ENCODE data around the gene OGG1. TPM values are rescaled to one million over a fixed set of nuclear protein-coding genes. Genes with fewer than 3 reads are reported as not detected.

OGG1 gene
- total RNA-seq, 3 donors from 2014 or later: 23.3 to 33.0 (median 28.6) TPM

- Histone ChIP-seq H3K4me1 (ENCODE audit: low read depth) (peaks cover 15% of the 10 kb centered on the region), H3K4me3 (no peak overlapping the region), H3K9me3 (no peaks in the 10 kb centered on the region), H3K36me3 (ENCODE audit: low read depth) (peaks cover 33% of the 10 kb centered on the region)
- no peak for DNase-seq
- TF ChIP-seq, protein P1, sequence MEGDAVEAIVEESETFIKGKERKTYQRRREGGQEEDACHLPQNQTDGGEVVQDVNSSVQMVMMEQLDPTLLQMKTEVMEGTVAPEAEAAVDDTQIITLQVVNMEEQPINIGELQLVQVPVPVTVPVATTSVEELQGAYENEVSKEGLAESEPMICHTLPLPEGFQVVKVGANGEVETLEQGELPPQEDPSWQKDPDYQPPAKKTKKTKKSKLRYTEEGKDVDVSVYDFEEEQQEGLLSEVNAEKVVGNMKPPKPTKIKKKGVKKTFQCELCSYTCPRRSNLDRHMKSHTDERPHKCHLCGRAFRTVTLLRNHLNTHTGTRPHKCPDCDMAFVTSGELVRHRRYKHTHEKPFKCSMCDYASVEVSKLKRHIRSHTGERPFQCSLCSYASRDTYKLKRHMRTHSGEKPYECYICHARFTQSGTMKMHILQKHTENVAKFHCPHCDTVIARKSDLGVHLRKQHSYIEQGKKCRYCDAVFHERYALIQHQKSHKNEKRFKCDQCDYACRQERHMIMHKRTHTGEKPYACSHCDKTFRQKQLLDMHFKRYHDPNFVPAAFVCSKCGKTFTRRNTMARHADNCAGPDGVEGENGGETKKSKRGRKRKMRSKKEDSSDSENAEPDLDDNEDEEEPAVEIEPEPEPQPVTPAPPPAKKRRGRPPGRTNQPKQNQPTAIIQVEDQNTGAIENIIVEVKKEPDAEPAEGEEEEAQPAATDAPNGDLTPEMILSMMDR (IDR thresholded peaks at IDR 0.05): no peak
- no peak for ATAC-seq
- intact Hi-C loops (cut with DNase I, micrococcal nuclease): no loop called here
Observed at GRCh38 chr3:9746330-9746729, 3.4 kb upstream of the OGG1 start.

GRCh38 chr3:9747267-9747666 is 2.5 kb upstream of the OGG1 start:
- intact Hi-C loops (cut with DNase I, micrococcal nuclease): no loop called here
- TF ChIP-seq, protein P1 (IDR thresholded peaks at IDR 0.05): no peak
- H3K9me3 ChIP-seq: no peaks in the 10 kb centered on the region
- DNase-seq: no peak
- H3K4me1 ChIP-seq (ENCODE audit: low read depth): peaks cover 19% of the 10 kb centered on the region
- no peak overlapping the region for H3K4me3 ChIP-seq
- no peak for ATAC-seq
- peaks cover 24% of the 10 kb centered on the region for H3K36me3 ChIP-seq (ENCODE audit: low read depth)

DNA sequence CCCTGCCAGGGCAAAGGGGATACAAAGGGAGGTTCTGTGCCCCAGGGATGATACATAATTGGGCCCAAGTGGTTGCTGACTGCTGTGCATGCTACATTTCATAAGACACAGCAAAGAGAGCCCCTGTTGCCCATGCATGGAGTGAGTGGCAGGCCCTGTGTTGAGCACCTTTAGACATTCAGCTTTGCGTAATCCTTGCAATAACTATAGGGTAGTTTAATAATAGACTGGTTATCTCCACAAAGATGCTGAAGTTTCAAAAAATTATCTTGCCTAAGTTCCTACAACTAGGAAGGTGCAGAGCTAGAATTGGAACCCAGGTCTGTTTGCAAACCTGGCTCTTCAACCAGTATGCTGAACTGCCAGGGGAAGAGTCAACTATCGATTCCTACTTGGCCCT is 1.7 kb upstream of the OGG1 start:
- ATAC-seq: no peak
- peaks cover 19% of the 10 kb centered on the region for H3K36me3 ChIP-seq (ENCODE audit: low read depth)
- no peak overlapping the region for H3K4me3 ChIP-seq
- no peak for DNase-seq
- TF ChIP-seq, protein P1 (IDR thresholded peaks at IDR 0.05): no peak
- peaks cover 19% of the 10 kb centered on the region for H3K4me1 ChIP-seq (ENCODE audit: low read depth)
- H3K9me3 ChIP-seq: no peaks in the 10 kb centered on the region
- intact Hi-C loops (cut with DNase I, micrococcal nuclease): no loop called here

GRCh38 chr3:9749296-9749644 is 482 bp upstream of the OGG1 start:
- DNase-seq (no peak), ATAC-seq (no peak)
- Histone ChIP-seq H3K9me3 (no peaks in the 10 kb centered on the region), H3K36me3 (ENCODE audit: low read depth) (peaks cover 7% of the 10 kb centered on the region), H3K4me1 (ENCODE audit: low read depth) (peaks cover 19% of the 10 kb centered on the region), H3K4me3 (peak overlapping the region; percentile 30)
- TF ChIP-seq, protein P1 (IDR thresholded peaks at IDR 0.05): no peak
- intact Hi-C loops (cut with DNase I, micrococcal nuclease): no loop called here

DNA sequence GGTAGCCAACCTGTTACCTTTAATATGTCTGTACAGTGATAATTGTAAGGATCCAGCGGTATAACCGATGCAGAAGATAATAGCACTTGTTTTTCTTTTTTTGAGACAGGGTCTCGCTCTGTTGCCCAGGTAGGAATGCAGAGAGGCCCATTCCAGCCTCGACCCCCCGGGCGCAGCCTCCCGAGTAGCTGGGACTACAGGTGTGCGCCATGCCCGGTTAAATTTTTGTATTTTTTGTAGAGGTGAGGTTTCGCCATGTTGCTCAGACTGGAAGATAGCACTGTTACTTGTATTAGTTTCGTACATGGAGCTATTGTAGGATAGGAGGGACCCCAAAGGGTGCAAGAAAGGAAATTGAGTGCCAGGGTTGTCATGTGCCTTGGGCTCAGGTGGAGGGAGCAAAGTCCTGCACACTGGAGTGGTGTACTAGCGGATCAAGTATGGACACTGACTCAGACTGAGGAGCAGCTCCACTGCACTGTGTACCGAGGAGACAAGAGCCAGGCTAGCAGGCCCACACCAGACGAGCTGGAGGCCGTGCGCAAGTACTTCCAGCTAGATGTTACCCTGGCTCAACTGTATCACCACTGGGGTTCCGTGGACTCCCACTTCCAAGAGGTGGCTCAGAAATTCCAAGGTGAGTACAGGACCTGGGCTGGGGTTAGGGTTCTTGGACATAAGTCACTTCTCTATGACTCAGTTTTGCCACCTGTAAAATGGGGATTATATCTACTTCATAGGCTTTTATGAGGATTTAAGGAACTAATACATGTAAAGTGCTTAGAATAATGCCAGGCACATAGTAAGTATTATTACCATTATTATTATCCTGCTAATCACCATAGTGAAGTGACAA is 1.0 kb downstream of the OGG1 start:
- intact Hi-C loops (cut with DNase I, micrococcal nuclease): no loop called here
- TF ChIP-seq, protein P1 (IDR thresholded peaks at IDR 0.05): no peak
- no peaks in the 10 kb centered on the region for H3K36me3 ChIP-seq (ENCODE audit: low read depth)
- H3K9me3 ChIP-seq: no peaks in the 10 kb centered on the region
- ATAC-seq: peak; percentile 41
- H3K4me1 ChIP-seq (ENCODE audit: low read depth): peaks cover 19% of the 10 kb centered on the region
- H3K4me3 ChIP-seq: peak overlapping the region; percentile 30
- DNase-seq: peak in 2 of 3 donors; percentile 38 to 41

Data from mucosa of descending colon (tissue), 3 donors.